ENCODE data around the gene ANXA5.

- TF ChIP-seq EZH2 (IDR thresholded peaks at IDR 0.05; ENCODE audit: low read depth, unreplicated experiment) (no peak), CTCF (conservative IDR thresholded peaks at IDR 0.05; ENCODE audit: low read depth in 2 of 2) (no peak), CREB1 (CRISPR knock-in tag; IDR thresholded peaks at IDR 0.05; ENCODE audit: low read depth) (no peak), POLR2AphosphoS5 (IDR thresholded peaks at IDR 0.05; ENCODE audit: low read depth) (no peak), NANOG (IDR thresholded peaks at IDR 0.05; ENCODE audit: borderline replicate concordance) (no peak), REST (IDR thresholded peaks at IDR 0.05; ENCODE audit: unreplicated experiment) (no peak)
These were observed 41.2 kb upstream of the ANXA5 start for GRCh38 chr4:121737846-121738554.
